ENCODE measurements around the gene MS4A12.
"Not testable (repeated sequence)": the region's sequence is repeated elsewhere in the genome, so short reads cannot be mapped to it uniquely, and the experiment has no call there.

The MS4A12 gene

DNA sequence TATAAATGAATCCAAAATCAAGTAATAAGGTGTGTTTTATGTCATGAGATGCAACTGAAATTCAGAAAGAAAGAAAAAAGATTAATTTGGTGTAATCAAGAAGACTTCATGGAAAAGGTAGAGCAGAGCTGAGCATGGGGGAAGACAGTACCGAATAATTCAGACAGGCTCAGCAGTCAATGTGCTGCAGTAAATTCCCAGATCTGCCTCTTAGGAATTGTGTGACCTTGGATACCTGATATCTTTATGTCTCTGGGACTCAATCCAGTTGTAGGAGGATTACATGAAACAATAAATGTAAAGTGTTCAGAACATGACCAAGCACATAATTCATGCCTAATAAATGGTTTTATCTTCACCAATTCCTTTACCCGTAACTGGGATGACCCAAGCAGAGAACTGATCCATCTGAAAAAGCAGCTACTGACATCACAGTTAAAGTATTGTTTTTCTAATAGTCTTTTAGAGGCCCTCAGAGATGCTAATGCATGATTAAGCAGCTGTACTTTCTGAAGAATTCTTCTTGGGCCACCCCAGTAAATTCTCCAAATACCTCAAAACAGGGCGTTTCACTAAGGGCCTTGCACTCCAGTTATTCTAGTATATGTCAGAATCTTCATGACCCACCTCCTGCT, 7.8 kb downstream of the MS4A12 start:
- Mint-ChIP-seq H3K4me1 (ENCODE audit: low read depth) (peaks cover 11% of the 10 kb centered on the region), H3K27ac (no peak overlapping the region), H3K27me3 (peaks cover 6% of the 10 kb centered on the region), H3K36me3 (no peaks in the 10 kb centered on the region), H3K9me3 (ENCODE audit: low read depth) (no peaks in the 10 kb centered on the region), H3K4me3 (no peak overlapping the region)

DNA sequence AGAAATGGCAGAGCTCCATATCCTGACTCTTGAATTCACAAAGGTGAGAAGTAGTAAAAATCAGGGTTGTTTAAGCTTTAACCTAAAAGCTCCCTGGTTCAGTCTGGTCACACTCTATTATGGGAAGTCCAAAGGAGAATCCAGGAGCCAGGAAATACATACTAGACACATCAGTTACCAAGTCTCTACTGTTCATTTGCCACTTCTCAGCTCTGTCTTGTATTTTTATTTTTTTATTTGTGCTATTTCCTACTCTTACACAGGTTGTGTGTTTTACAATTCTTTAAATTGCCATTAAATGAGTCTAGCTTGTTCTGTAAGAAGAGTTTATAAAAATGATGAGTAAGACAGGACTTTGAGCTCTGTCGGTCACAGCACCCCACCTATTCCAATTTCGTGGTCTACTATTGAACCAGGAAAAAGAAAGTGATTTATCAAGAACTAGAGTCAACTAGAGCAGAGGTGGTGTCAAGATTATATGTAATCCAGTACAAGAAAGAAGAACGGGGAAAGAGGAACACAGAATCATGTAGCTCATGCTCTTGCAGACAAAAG, 9.7 kb downstream of the MS4A12 start:
- H3K27me3 Mint-ChIP-seq, result peaks cover 6% of the 10 kb centered on the region
- H3K27ac Mint-ChIP-seq, result no peak overlapping the region
- H3K4me1 Mint-ChIP-seq (ENCODE audit: low read depth), result peaks cover 11% of the 10 kb centered on the region
- H3K36me3 Mint-ChIP-seq, result no peaks in the 10 kb centered on the region
- no peak overlapping the region for H3K4me3 Mint-ChIP-seq
- H3K9me3 Mint-ChIP-seq (ENCODE audit: low read depth), result no peaks in the 10 kb centered on the region

DNA sequence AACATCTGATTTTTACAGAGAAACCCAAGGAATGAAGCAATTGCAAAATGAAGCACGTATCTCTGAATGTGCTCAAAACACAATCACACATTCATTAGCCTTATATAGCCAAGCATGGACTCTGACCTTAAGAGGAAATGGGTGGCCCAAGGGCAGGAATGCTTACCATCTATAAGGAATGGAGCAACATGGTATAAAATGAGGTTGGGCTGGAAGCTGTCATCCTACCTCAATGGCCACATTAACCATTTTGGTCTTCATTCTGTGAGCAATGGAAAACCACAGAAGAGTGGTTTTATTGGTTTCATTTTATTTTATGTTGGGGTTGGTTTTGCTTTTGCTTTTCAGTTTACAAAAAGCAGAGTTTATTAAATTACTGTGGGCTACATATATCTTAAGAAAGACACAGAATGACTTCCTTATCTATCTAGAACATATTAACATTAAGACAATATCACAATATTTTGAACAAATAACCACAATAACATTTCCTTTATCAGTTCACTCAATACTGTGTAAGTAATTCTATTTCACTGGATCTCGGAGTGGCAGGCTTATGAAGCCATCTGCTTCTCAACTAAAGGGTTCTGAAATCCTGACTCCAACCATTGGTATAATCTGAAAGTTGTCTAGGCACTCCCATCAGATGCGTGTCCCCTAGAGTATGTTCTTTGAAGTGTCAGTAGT, 11.8 kb downstream of the MS4A12 start:
- Mint-ChIP-seq H3K4me1 (ENCODE audit: low read depth) (peaks cover 11% of the 10 kb centered on the region), H3K27me3 (peaks cover 10% of the 10 kb centered on the region), H3K27ac (no peak overlapping the region), H3K9me3 (ENCODE audit: low read depth) (peaks cover 4% of the 10 kb centered on the region), H3K36me3 (no peaks in the 10 kb centered on the region), H3K4me3 (no peak overlapping the region)

DNA sequence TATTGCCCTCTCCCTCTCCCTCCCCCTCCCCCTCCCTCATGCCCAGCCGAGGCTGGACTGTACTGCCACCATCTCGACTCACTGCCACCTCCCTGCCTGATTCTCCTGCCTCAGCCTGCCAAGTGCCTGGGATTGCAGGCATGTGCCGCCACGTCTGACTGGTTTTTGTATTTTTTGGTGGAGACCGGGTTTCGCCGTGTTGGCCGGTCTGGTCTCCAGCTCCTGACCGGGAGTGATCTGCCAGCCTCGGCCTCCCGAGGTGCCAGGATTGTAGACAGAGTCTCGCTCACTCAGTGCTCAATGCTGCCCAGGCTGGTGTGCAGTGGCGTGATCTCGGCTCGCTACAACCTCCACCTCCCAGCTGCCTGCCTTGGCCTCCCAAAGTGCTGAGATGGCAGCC, 17.0 kb downstream of the MS4A12 start:
- H3K9me3 Mint-ChIP-seq (ENCODE audit: low read depth); H3K36me3 Mint-ChIP-seq; H3K4me3 Mint-ChIP-seq; H3K4me1 Mint-ChIP-seq (ENCODE audit: low read depth); H3K27me3 Mint-ChIP-seq; H3K27ac Mint-ChIP-seq: not testable (repeated sequence)

DNA sequence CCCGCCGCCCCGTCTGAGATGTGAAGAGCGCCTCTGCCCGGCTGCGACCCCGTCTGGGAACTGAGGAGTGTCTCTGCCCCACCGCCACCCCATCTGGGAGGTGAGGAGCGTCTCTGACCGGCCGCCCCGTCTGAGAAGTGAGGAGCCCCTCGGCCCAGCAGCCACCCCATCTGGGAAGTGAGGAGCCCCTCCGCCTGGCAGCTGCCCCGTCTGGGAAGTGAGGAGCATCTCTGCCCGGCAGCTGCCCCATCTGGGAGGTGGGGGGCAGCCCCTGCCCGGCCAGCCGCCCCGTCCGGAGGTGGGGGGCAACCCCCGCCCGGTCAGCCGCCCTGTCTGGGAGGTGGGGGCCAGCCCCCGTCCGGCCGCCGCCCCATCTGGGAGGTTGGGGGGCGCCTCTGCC, 17.6 kb downstream of the MS4A12 start:
- not testable (repeated sequence) for H3K4me1 Mint-ChIP-seq (ENCODE audit: low read depth); H3K36me3 Mint-ChIP-seq; H3K9me3 Mint-ChIP-seq (ENCODE audit: low read depth); H3K4me3 Mint-ChIP-seq; H3K27ac Mint-ChIP-seq; H3K27me3 Mint-ChIP-seq

DNA sequence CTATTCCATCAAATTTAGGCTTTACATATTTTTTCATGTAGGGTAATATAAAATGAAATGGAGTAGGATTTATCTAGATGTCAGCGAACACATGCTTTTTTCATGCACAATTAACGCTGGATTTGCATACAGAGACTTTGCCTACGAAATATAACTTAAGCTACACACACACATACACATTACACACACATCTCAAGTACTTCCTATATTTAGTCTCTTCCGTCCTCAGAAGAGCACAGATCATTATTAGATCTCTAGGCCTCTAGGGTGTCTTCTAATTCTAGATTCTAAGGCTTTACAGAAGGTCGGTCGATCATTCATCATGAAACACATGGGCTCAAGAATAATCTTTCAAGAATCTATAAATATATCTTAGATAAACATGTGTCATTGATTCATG, 18.8 kb downstream of the MS4A12 start:
- Mint-ChIP-seq H3K27ac (no peak overlapping the region), H3K4me3 (no peak overlapping the region), H3K4me1 (ENCODE audit: low read depth) (no peaks in the 10 kb centered on the region), H3K9me3 (ENCODE audit: low read depth) (peaks cover 4% of the 10 kb centered on the region), H3K27me3 (peaks cover 6% of the 10 kb centered on the region), H3K36me3 (no peaks in the 10 kb centered on the region)

DNA sequence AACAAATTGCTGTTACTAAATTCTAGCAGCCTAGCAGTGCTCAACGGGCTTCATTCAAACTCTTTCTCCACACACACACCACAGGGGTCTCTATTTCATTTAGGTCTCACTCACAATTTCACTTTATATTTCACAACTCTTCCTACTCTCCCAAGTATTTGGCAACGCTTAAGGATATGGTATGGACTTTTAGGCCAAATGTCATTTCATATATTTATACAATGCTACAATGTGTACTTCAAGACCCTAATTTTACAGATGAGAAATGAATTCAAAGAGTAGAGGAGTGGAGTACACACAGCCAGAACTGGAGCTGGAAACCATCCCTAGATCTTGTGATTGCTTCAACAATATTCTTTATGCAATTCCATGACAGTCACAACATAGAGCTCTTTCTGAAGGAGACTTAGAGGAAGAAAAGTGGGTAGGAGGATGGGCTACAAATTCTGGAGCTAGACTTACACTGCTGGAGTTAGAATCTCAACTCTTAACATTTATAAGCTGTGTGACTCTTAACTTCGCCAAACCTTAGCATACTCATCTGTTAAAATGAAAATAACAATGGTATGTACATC, 20.2 kb downstream of the MS4A12 start:
- Mint-ChIP-seq H3K27me3 (peaks cover 5% of the 10 kb centered on the region), H3K27ac (no peak overlapping the region), H3K4me1 (ENCODE audit: low read depth) (no peaks in the 10 kb centered on the region), H3K4me3 (no peak overlapping the region), H3K9me3 (ENCODE audit: low read depth) (peaks cover 4% of the 10 kb centered on the region), H3K36me3 (no peaks in the 10 kb centered on the region)

DNA sequence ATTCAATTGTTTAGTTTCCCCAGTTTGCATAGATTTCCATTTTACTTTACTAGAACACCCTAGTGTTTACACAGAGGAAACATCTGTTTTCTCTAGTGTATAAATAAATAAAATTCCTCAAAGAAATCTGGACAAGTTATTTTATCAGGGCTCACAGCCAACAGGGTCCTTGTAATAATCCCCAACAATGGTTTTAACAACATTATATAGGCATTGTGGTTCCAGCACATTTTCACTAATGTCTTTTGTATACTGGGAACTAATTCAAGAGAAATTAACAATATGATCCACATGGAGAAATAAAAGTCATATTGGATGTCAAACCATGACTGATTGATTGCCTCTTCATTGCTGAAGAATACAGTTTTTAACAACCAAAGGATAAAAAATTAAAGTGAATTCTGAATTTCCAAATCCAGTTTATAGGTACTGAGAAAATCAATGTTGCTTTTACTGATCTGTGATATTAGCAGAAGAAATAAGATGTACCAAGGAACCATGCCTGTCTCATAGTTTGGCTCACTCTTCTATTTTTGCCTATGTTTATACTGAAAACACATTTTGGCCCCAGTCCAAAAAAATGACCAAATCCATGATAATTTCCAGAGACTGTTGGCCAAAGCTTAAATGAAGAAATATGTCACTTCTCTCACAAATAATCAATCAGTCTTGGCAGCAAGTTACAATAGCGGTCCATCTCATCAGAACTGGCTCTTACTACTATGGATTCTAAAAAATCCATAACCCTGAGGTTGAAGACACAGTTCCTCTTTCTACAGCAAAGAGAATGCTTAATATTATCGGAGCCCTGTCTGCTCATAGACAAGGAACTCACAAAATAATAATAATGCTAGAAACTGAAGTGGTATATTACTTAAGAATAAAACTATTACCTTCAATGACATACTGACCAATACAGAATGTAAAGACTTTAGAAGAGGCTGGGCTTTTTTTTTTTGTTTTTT, 21.2 kb downstream of the MS4A12 start:
- H3K9me3 Mint-ChIP-seq (ENCODE audit: low read depth), result peaks cover 4% of the 10 kb centered on the region

DNA sequence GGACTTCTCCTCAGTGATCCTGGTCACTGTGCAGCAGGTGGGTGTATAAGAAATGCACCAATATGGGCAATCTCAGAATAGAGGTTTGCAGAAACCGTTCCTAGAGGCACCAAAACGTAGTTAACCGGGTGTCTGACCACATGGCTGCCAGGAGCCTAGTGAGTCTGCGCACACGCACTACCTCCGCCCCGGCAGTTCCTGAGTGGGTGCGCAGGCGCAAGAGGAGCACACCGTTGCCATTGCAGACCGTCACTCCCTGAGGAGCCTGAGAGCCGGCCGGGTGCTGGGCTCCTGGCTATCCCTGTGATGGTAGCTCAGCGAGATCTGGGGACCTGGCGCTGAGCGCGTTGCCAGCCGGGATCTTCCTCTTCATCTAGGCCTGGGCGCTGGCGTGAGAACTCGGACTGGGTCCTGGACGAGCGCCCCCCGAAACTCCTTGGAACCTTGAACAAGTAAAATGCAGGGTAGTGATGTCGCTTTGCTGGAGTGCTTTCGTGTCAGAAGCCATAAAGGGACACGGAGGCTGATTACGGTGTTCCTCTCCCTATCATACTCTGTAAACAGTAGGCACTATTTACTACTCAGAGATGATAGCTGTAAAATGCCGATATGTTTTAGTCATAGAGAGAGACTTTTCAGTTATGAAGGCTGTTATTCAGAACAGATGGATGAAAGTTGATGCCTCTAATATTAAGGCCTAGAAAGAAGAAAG, 22.7 kb downstream of the MS4A12 start, which contains the start of gene MS4A13:
TSS of gene MS4A13 (plus strand) at position 249 of the 712 bp plus-strand sequence. CDS start 2,692 bp downstream, outside the sequence.
- Mint-ChIP-seq H3K27me3 (peaks cover 15% of the 10 kb centered on the region), H3K27ac (no peak within 1 kb of the TSS), H3K4me1 (ENCODE audit: low read depth) (no peaks in the 10 kb centered on the region), H3K9me3 (ENCODE audit: low read depth) (peaks cover 4% of the 10 kb centered on the region), H3K4me3 (no peak within 1 kb of the TSS), H3K36me3 (no peaks in the 10 kb centered on the region)

More for the DNA sequence above, 21.2 kb downstream of the MS4A12 start:
- Mint-ChIP-seq H3K4me3 (no peak overlapping the region), H3K27me3 (peaks cover 12% of the 10 kb centered on the region), H3K27ac (no peak overlapping the region), H3K4me1 (ENCODE audit: low read depth) (no peaks in the 10 kb centered on the region), H3K36me3 (no peaks in the 10 kb centered on the region)

DNA sequence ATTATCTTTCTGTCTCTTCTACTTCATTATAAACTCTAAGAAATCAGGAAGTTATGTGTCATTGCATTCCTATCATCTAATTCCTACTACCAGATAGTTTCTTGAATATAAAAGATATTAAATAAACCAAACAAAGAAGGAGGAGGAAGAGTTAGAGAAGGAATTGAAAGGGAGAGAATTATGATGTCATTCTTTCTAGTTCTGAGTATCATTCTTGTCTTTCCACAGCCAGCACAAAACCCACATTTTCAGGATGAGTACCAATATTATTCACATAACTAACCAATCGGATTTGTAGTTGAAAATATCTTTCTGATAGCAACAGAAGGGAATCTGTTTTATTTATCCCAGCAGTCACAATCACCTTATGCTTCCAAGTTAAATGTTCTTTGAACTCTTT, 35.9 kb downstream of the MS4A12 start:
- peaks cover 7% of the 10 kb centered on the region for H3K9me3 Mint-ChIP-seq (ENCODE audit: low read depth)
- no peak overlapping the region for H3K4me3 Mint-ChIP-seq
- no peaks in the 10 kb centered on the region for H3K36me3 Mint-ChIP-seq
- H3K27me3 Mint-ChIP-seq, result peaks cover 12% of the 10 kb centered on the region
- H3K4me1 Mint-ChIP-seq (ENCODE audit: low read depth), result no peaks in the 10 kb centered on the region
- H3K27ac Mint-ChIP-seq, result no peak overlapping the region

DNA sequence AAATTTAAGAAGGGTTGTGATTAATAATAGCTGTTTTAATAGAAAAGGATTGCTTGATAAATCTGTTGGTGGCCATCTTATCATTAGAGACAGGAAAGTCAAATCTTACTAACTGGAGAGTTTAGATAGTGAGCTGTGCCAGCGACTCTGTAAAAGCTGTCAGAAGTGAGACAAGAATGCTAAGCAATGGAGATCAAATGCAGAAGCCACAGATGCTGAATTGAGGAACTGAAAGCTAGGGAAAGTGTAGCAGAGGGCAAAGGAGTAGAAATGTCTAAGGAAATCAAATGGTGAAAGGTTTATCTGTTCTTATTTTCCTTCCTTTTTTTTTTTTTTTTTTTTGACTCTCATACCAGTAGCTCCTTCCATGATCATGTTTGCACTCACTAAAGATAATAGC, 36.4 kb downstream of the MS4A12 start:
- H3K9me3 Mint-ChIP-seq (ENCODE audit: low read depth), result peaks cover 7% of the 10 kb centered on the region
- H3K27me3 Mint-ChIP-seq, result peaks cover 12% of the 10 kb centered on the region
- H3K27ac Mint-ChIP-seq, result no peak overlapping the region
- H3K4me1 Mint-ChIP-seq (ENCODE audit: low read depth), result no peaks in the 10 kb centered on the region
- H3K36me3 Mint-ChIP-seq, result no peaks in the 10 kb centered on the region
- no peak overlapping the region for H3K4me3 Mint-ChIP-seq

DNA sequence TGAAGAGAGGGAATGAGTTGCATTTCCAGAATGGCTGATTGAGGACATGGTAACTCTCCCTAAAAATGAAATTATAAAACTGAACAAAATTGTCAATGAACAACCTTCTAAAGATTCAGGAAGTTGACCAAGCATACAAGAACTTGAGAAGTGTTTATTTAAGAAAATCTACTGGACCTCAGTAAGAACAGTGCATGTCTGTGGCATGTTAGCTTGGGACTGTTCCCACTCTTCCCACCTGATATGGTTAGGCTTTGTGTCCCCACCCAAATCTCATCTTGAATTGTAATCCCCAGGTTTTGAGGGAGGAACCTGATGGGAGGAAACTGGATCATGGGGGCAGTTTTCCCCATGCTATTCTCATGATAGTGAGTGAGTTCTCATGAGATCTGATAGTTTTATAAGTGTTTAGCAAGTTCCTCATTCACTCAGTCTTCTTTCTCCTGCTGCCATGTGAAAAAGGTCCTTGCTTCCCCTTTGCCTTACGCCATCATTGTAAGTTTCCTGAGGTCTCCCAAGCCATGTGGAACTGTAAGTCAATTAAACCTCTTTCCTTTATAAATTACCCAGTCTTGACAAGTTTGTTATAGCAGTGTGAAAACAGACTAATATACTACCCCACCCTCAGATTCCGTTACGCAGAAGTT, 38.0 kb downstream of the MS4A12 start:
- Mint-ChIP-seq H3K36me3 (no peaks in the 10 kb centered on the region), H3K4me3 (no peak overlapping the region), H3K9me3 (ENCODE audit: low read depth) (peaks cover 7% of the 10 kb centered on the region), H3K4me1 (ENCODE audit: low read depth) (no peaks in the 10 kb centered on the region), H3K27ac (no peak overlapping the region), H3K27me3 (peaks cover 12% of the 10 kb centered on the region)

DNA sequence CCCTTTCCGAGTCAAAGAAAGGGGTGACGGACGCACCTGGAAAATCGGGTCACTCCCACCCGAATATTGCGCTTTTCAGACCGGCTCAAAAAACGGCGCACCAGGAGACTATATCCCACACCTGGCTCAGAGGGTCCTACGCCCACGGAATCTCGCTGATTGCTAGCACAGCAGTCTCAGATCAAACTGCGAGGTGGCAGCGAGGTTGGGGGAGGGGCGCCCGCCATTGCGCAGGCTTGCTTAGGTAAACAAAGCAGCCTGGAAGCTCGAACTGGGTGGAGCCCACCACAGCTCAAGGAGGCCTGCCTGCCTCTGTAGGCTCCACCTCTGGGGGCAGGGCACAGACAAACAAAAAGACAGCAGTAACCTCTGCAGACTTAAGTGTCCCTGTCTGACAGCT, 39.8 kb downstream of the MS4A12 start:
- H3K27ac Mint-ChIP-seq; H3K4me1 Mint-ChIP-seq (ENCODE audit: low read depth); H3K36me3 Mint-ChIP-seq; H3K9me3 Mint-ChIP-seq (ENCODE audit: low read depth); H3K4me3 Mint-ChIP-seq: not testable (repeated sequence)
- peaks cover 12% of the 10 kb centered on the region for H3K27me3 Mint-ChIP-seq

DNA sequence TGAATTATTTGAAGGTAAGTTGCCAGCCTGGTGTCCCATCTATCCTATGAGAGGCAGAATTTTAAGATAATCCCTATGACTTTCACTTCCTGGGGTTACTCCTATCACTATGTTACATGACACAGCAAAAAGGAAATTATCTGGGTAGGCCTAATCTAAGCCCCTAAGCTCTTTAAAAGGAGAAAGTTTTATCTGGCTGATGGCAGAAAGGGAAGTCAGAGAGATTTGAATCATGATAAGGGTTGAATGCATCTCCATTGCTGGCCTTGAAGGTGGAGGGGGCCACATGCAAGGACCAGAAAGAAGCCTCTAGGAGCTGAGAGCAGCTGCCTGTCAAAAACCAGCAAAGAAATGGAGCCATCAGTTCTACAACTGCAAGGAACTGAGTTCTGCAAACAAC, 46.0 kb downstream of the MS4A12 start:
- not testable (repeated sequence) for H3K36me3 Mint-ChIP-seq; H3K27ac Mint-ChIP-seq; H3K4me1 Mint-ChIP-seq (ENCODE audit: low read depth); H3K27me3 Mint-ChIP-seq; H3K4me3 Mint-ChIP-seq; H3K9me3 Mint-ChIP-seq (ENCODE audit: low read depth)
